ENCODE results near the gene PSRC1. TPM values are rescaled to one million over a fixed set of nuclear protein-coding genes. Genes with fewer than 3 reads are reported as not detected.

PSRC1 gene
- total and polyA plus RNA-seq, 7 donors = 2.3 to 13.6 (median 6.9) TPM

- WGBS, 2 donors = 95% methylated on average over 69 of the region's 69 CpGs
- TF ChIP-seq CTCF (IDR thresholded peaks at IDR 0.05) (no peak), POLR2AphosphoS5 (IDR thresholded peaks at IDR 0.05) (no peak), EP300 (IDR thresholded peaks at IDR 0.05) (no peak), POLR2A (IDR thresholded peaks at IDR 0.05) (no peak)
- H3K36me3 ChIP-seq = peaks cover 0 to 12% (median 4%) of the 10 kb centered on the region in 4 donors
- peaks cover 0 to 25% (median 23%) of the 10 kb centered on the region in 4 donors for H3K4me1 ChIP-seq
- no peaks in the 10 kb centered on the region for H3K9me3 ChIP-seq
- intact Hi-C loops (cut with DNase I) = no loop called here
- H3K27me3 ChIP-seq = no peaks in the 10 kb centered on the region
- DNase-seq = no peak
- H3K4me3 ChIP-seq = no peak overlapping the region
- no peak overlapping the region for H3K27ac ChIP-seq
Measured at GRCh38 chr1:109258481-109259466, 24.2 kb downstream of the PSRC1 start.

DNA sequence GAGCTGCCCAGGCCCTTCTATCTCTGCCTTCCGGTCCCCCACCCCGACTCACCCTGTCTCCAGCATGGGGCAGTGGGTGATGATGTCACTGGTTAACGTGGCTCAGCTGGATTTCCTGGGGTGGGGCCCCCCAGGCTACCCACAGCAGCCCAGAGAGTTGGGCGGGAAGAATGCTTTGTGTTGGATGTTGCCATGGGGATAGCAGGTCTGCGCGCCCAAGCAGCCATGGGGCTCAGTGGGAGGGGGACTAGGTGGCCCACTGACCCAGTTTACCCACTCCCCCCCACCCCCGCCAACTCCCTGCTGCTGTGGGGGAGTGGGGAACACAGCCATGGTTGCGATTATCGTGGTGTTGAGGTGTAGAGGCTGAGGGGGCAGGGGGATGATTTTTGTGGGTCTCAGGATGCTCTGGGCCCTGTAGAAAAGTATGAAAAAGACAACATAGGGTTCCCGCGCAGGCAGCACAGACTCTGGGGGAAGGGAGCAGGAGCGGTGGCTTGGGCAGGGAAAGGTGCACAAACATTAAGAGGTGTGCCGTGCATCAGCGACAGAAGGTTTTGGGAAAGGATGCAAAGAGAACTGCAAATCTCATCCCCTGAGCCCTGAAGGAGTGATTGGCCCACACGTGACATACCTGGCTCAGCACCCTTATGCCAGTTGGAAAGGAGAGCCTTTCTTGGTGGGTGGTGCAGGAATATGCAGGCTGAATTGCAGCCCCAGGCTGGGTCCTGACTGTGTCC lies 25.1 kb downstream of the PSRC1 start:
- H3K9me3 ChIP-seq = no peaks in the 10 kb centered on the region
- H3K4me1 ChIP-seq = peaks cover 0 to 30% (median 27%) of the 10 kb centered on the region in 4 donors
- peaks cover 0 to 12% (median 4%) of the 10 kb centered on the region in 4 donors for H3K36me3 ChIP-seq
- no peak overlapping the region for H3K27ac ChIP-seq
- no peak for DNase-seq
- no peak overlapping the region for H3K4me3 ChIP-seq
- intact Hi-C loops (cut with DNase I) = no loop called here
- TF ChIP-seq EP300 (IDR thresholded peaks at IDR 0.05) (no peak), POLR2A (IDR thresholded peaks at IDR 0.05) (no peak), CTCF (IDR thresholded peaks at IDR 0.05) (no peak), POLR2AphosphoS5 (IDR thresholded peaks at IDR 0.05) (no peak)
- WGBS, 2 donors = 84 to 88% methylated on average over 15 of the region's 15 CpGs
- H3K27me3 ChIP-seq = no peaks in the 10 kb centered on the region

DNA sequence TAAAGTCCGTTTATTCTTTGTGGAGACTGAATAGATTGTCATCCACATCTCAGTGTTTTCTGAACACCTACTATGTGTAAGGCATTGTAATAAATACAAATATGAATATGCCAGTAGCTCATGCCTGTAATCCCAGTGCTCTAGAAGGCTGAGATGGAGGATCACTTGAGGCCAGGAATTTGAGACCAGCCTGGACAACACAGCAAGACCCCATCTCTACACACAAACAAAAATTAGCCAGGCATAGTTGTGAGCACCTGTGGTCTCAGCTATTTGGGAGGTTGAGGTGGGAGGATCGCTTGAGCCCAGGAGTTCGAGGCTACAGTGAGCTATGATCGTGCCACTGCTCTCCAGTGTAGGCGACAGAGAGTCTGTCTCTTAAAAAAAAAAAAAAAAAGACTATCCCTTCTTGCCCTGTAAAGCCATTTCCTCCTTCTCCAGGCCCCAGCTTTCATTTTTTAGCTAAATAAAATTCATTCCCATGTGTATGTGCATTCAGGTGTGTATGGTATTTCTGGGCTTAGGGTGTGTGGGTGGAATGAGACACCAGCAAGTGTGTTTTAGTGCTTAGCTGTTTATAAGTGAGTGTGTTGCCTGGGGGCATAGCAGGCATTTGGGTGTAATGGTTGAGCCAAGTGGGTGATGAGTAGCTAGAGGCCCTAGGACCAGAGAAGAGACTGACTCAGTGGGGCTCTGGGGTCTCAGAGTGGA lies 25.8 kb downstream of the PSRC1 start:
- no peak for DNase-seq
- H3K27ac ChIP-seq = no peak overlapping the region
- no peaks in the 10 kb centered on the region for H3K27me3 ChIP-seq
- WGBS, 2 donors = 93 to 94% methylated on average over 5 of the region's 5 CpGs
- H3K36me3 ChIP-seq = peaks cover 0 to 12% (median 4%) of the 10 kb centered on the region in 4 donors
- no peak overlapping the region for H3K4me3 ChIP-seq
- TF ChIP-seq EP300 (IDR thresholded peaks at IDR 0.05) (no peak), POLR2A (IDR thresholded peaks at IDR 0.05) (no peak), POLR2AphosphoS5 (IDR thresholded peaks at IDR 0.05) (no peak), CTCF (IDR thresholded peaks at IDR 0.05) (no peak)
- no peaks in the 10 kb centered on the region for H3K9me3 ChIP-seq
- intact Hi-C loops (cut with DNase I) = no loop called here
- peaks cover 0 to 31% (median 27%) of the 10 kb centered on the region in 4 donors for H3K4me1 ChIP-seq

DNA sequence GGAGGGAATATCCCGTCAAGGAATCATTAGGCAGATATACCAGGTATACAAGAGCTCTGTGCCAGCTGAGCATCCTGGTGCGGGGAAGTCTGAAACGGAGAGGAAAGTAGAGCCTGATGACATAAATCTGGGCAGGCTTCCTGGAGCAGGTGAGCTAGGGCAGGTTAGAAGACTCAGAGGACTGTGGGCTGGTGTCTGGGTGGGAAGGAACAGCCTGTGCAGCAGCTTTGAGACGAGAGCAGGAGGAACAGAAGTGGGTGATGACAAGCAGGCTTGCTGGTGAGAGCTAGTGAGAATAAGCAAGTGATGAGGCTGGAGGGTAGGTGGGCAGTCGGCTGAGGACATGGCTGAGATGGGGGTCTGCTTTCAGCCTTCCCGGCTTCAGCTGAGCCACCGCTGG lies 26.9 kb downstream of the PSRC1 start:
- WGBS, 2 donors = 80 to 88% methylated on average over 7 of the region's 7 CpGs
- intact Hi-C loops (cut with DNase I) = no loop called here
- Histone ChIP-seq H3K9me3 (no peaks in the 10 kb centered on the region), H3K4me1 (peaks cover 0 to 31% (median 27%) of the 10 kb centered on the region in 4 donors), H3K36me3 (peaks cover 0 to 12% (median 4%) of the 10 kb centered on the region in 4 donors), H3K27me3 (no peaks in the 10 kb centered on the region), H3K27ac (no peak overlapping the region), H3K4me3 (no peak overlapping the region)
- DNase-seq = no peak
- TF ChIP-seq POLR2AphosphoS5 (IDR thresholded peaks at IDR 0.05) = no peak
- no peak for TF ChIP-seq CTCF (IDR thresholded peaks at IDR 0.05)
- TF ChIP-seq EP300 (IDR thresholded peaks at IDR 0.05) = no peak
- no peak for TF ChIP-seq POLR2A (IDR thresholded peaks at IDR 0.05)

All from sigmoid colon (tissue), 7 donors.